ENCODE results near the gene FOXR1.

GRCh38 chr11:118924591-118925585, 46.7 kb upstream of the FOXR1 start:
- no peak for TF ChIP-seq EZH2 (optimal IDR thresholded peaks at IDR 0.05; ENCODE audit: low read depth, low read length)
- TF ChIP-seq CTCF (IDR thresholded peaks at IDR 0.05; ENCODE audit: low read length): no peak
